HG03457 (cell line): ENCODE results near the gene SCN2B.

ENCODE experiments used
- ATAC-seq: cut with Tn5 transposase; IDR thresholded peaks from one replicate; pipeline ENCODE4 v1.9.1; 2021; ENCODE audit warnings: moderate number of reproducible peaks; ENCODE audit not compliant: unreplicated experiment

SCN2B gene

GRCh38 chr11:118154641-118155040 is 21.8 kb downstream of the SCN2B start:
- no peak for ATAC-seq

- no peak for ATAC-seq
These were observed 22.5 kb downstream of the SCN2B start for GRCh38 chr11:118153976-118154375.

GRCh38 chr11:118153516-118153915 is 22.9 kb downstream of the SCN2B start:
- no peak for ATAC-seq

- ATAC-seq: no peak
These were observed 23.6 kb downstream of the SCN2B start, which contains the start of gene SCN4B for GRCh38 chr11:118152552-118153471. Gene SCN4B (minus strand): TSS chr11:118152823. CDS start chr11:118152673, 150 bp downstream.

- ATAC-seq: no peak
These were observed 24.4 kb downstream of the SCN2B start for GRCh38 chr11:118152020-118152551.

- ATAC-seq: no peak
These were observed 25.0 kb downstream of the SCN2B start for GRCh38 chr11:118151431-118151830.

GRCh38 chr11:118149493-118149892 is 26.9 kb downstream of the SCN2B start:
- no peak for ATAC-seq

- no peak for ATAC-seq
These were observed 27.6 kb downstream of the SCN2B start for GRCh38 chr11:118148856-118149255.

- ATAC-seq: no peak
These were observed 28.2 kb downstream of the SCN2B start for GRCh38 chr11:118148240-118148639.

GRCh38 chr11:118147502-118147901 is 28.9 kb downstream of the SCN2B start:
- no peak for ATAC-seq

- ATAC-seq: no peak
These were observed 29.9 kb downstream of the SCN2B start for GRCh38 chr11:118146554-118146953.

GRCh38 chr11:118145285-118146227 is 30.9 kb downstream of the SCN2B start:
- peak; percentile 61 for ATAC-seq

GRCh38 chr11:118144301-118145268 is 31.9 kb downstream of the SCN2B start:
- no peak for ATAC-seq

GRCh38 chr11:118143661-118144185 is 32.7 kb downstream of the SCN2B start:
- ATAC-seq: no peak

- ATAC-seq: no peak
These were observed 33.6 kb downstream of the SCN2B start for GRCh38 chr11:118142809-118143208.

- no peak for ATAC-seq
These were observed 34.4 kb downstream of the SCN2B start for GRCh38 chr11:118142081-118142480.

GRCh38 chr11:118139578-118139977 is 36.9 kb downstream of the SCN2B start:
- ATAC-seq: no peak

GRCh38 chr11:118138839-118139420 is 37.5 kb downstream of the SCN2B start:
- no peak for ATAC-seq

GRCh38 chr11:118136801-118137200 is 39.6 kb downstream of the SCN2B start:
- no peak for ATAC-seq
